Glutamatergic neuron (in vitro differentiated cells): Measurements from ENCODE around the gene CYP20A1. TPM values are rescaled to one million over a fixed set of nuclear protein-coding genes. Genes with fewer than 3 reads are reported as not detected.
"Not testable (repeated sequence)": the region's sequence is repeated elsewhere in the genome, so short reads cannot be mapped to it uniquely, and the experiment has no call there.

Experiments used
- DNase-seq: peaks from one replicate; pipeline ENCODE4 v3.0.0; 2022
- H3K27ac Mint-ChIP-seq: one replicate; pipeline ENCODE4 v1.8.0; 2020; ENCODE audit warnings: mild to moderate bottlenecking, mixed read lengths, inconsistent platforms; ENCODE audit not compliant: unreplicated experiment
- H3K27me3 Mint-ChIP-seq: one replicate; pipeline ENCODE4 v1.8.0; 2020; ENCODE audit warnings: mild to moderate bottlenecking, moderate library complexity, mixed read lengths, inconsistent platforms; ENCODE audit not compliant: unreplicated experiment
- H3K36me3 Mint-ChIP-seq: one replicate; pipeline ENCODE4 v1.8.0; 2020; ENCODE audit warnings: mild to moderate bottlenecking, mixed read lengths, inconsistent platforms; ENCODE audit not compliant: unreplicated experiment
- H3K4me1 Mint-ChIP-seq: one replicate; pipeline ENCODE4 v1.8.0; 2020; ENCODE audit warnings: mild to moderate bottlenecking, low read depth, mixed read lengths, inconsistent platforms; ENCODE audit not compliant: unreplicated experiment
- H3K4me3 Mint-ChIP-seq: one replicate; pipeline ENCODE4 v1.8.0; 2020; ENCODE audit warnings: mild to moderate bottlenecking, mixed read lengths, inconsistent platforms; ENCODE audit not compliant: unreplicated experiment
- H3K9me3 Mint-ChIP-seq: one replicate; pipeline ENCODE4 v1.8.0; 2020; ENCODE audit warnings: mild to moderate bottlenecking, moderate library complexity, mixed read lengths, inconsistent platforms; ENCODE audit not compliant: unreplicated experiment
- CTCF ChIP-seq: fragments of 200-600 bp; sonication (generic); IDR thresholded peaks from one replicate; pipeline ENCODE4 v1.5.0; 2021; ENCODE audit not compliant: partially characterized antibody, unreplicated experiment
- total RNA-seq: library from RNA; stranded (reverse); fragmentation: NEBNext Ultra II Directional; extraction: Animal tissue kit (Norgen Biotek cat#: 25700); gene quantifications from one replicate; pipeline ENCODE4 v1.2.1, GENCODE V29; 2021; ENCODE audit not compliant: unreplicated experiment

The CYP20A1 gene
- total RNA-seq, 1 donor from 2014 or later, result 12.6 TPM

DNA sequence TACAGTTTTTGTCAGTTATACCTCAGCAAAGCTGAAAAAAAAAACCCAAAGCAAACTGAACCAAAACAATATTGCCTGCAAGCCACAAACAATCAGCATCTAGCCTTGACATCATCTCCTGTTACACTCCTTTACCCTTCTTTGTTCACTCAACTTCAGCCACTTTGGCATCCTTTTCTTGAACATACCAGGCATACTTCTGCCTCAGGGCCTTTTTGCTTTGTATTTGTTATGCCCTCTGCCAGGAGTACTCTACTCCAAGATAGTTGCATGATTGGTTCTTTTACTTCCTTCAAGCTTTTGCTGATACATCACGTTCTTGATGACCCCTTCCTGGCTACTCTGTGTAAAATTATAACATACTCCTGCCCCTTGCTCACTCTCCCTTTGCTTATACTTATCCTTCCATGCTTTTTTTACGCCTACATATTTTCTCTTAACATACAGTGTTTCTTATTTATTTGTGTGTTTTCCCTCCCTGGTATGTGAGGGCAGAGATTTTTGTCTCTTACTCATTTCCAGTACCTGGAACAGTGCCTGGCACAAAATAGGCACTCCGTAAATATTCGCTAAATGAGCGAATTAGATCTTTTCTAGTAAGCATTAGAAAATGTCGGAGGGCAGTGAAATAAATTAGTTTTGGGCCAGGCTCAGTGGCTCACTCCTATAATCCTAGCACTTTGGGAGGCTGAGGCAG is 102.1 kb downstream of the CYP20A1 start:
- DNase-seq, result no peak
- Mint-ChIP-seq H3K4me1 (peaks cover 5% of the 10 kb centered on the region), H3K27me3 (no peaks in the 10 kb centered on the region), H3K36me3 (no peaks in the 10 kb centered on the region), H3K27ac (no peak overlapping the region), H3K9me3 (no peaks in the 10 kb centered on the region), H3K4me3 (no peak overlapping the region)
- no peak for TF ChIP-seq CTCF

DNA sequence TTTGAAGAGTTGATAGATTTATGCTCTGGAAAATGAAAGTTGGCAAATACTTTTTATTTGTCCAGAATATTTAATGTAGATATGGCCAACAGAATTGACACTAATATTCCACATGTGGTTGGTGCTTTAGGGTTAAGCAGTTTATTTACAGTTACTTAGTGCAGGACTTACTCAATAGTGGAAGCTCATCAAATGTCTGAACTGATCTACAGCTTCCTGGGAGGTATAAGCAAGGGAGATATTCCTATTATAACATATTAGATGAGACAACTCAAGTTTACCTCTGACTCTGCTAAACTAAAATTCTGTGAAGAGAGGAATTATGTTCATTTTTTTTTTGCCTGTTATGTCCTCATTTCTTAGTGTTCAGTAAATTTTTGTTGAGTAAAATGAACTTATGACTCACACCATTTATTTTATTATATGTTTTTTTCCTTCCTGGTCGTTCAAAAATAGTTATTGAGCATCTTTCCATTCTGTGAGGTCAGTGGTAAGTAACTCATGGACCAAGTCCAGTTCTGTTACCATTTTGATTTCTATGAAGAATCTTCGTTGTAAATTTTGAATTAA is 103.0 kb downstream of the CYP20A1 start:
- Mint-ChIP-seq H3K36me3 (no peaks in the 10 kb centered on the region), H3K27me3 (no peaks in the 10 kb centered on the region), H3K4me1 (peaks cover 5% of the 10 kb centered on the region), H3K27ac (no peak overlapping the region), H3K9me3 (no peaks in the 10 kb centered on the region), H3K4me3 (no peak overlapping the region)
- TF ChIP-seq CTCF, result no peak
- DNase-seq, result no peak

DNA sequence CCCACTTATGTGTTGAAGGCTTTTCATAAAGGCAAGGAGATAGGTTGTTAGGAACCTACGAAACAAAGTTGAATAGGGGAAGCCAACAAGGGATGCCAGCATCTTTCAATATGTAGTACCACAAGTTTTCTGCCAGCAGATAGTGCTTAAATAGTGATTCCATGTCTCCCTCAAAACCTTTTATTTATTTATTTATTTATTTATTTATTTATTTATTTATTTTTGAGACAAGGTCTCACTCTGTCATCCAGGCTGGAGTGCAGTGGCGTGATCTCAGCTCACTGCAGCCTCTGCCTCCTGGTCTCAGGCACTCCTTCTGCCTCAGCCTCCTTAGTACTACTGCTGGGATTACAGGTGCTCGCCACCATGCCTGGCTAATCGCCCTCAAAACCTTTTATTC is 103.6 kb downstream of the CYP20A1 start:
- not testable (repeated sequence) for H3K36me3 Mint-ChIP-seq, H3K4me1 Mint-ChIP-seq, H3K27me3 Mint-ChIP-seq, H3K4me3 Mint-ChIP-seq, DNase-seq, H3K27ac Mint-ChIP-seq, H3K9me3 Mint-ChIP-seq

GRCh38 chr2:203344667-203345066 is 105.8 kb downstream of the CYP20A1 start:
- Mint-ChIP-seq H3K27me3 (no peaks in the 10 kb centered on the region), H3K9me3 (no peaks in the 10 kb centered on the region), H3K4me1 (peaks cover 2% of the 10 kb centered on the region), H3K4me3 (no peak overlapping the region), H3K27ac (no peak overlapping the region), H3K36me3 (no peaks in the 10 kb centered on the region)
- DNase-seq, result no peak
- TF ChIP-seq CTCF, result no peak

GRCh38 chr2:203346612-203347011 is 107.8 kb downstream of the CYP20A1 start:
- Mint-ChIP-seq H3K4me1 (no peaks in the 10 kb centered on the region), H3K9me3 (no peaks in the 10 kb centered on the region), H3K27ac (no peak overlapping the region), H3K4me3 (no peak overlapping the region), H3K36me3 (no peaks in the 10 kb centered on the region), H3K27me3 (no peaks in the 10 kb centered on the region)
- TF ChIP-seq CTCF, result no peak
- no peak for DNase-seq
